Measurements from ENCODE around the gene N4BP2L1.
"Not testable (repeated sequence)": the region's sequence is repeated elsewhere in the genome, so short reads cannot be mapped to it uniquely, and the experiment has no call there.

Gene N4BP2L1

GRCh38 chr13:32370805-32371204, 57.1 kb downstream of the N4BP2L1 start:
- no peak overlapping the region for H3K27ac ChIP-seq
- TF ChIP-seq ZFX (IDR thresholded peaks at IDR 0.05; ENCODE audit: borderline replicate concordance) (no peak), CTCF (IDR thresholded peaks at IDR 0.05) (no peak)

GRCh38 chr13:32362574-32362973, 65.4 kb downstream of the N4BP2L1 start:
- H3K27ac ChIP-seq: no peak overlapping the region
- no peak for TF ChIP-seq ZFX (IDR thresholded peaks at IDR 0.05; ENCODE audit: borderline replicate concordance)
- TF ChIP-seq CTCF (IDR thresholded peaks at IDR 0.05): no peak

- not testable (repeated sequence) for H3K27ac ChIP-seq
Observed at GRCh38 chr13:32355935-32356334, 72.0 kb downstream of the N4BP2L1 start.

- TF ChIP-seq CTCF (IDR thresholded peaks at IDR 0.05) (no peak), ZFX (IDR thresholded peaks at IDR 0.05; ENCODE audit: borderline replicate concordance) (no peak)
Observed at GRCh38 chr13:32354040-32354439, 73.9 kb downstream of the N4BP2L1 start.

GRCh38 chr13:32350839-32351441, 77.0 kb downstream of the N4BP2L1 start:
- H3K27ac ChIP-seq: not testable (repeated sequence)

More at GRCh38 chr13:32354040-32354439, 73.9 kb downstream of the N4BP2L1 start:
- no peak overlapping the region for H3K27ac ChIP-seq

All from 22Rv1 (cell line).